ENCODE measurements around the gene MANF. TPM values are rescaled to one million over a fixed set of nuclear protein-coding genes. Genes with fewer than 3 reads are reported as not detected.

MANF gene
- total RNA-seq, 2 donors from 2014 or later, result 42.6 to 48.5 TPM

- H3K27me3 ChIP-seq (replicated peaks; ENCODE audit: insufficient read depth), result no peaks in the 10 kb centered on the region
- TF ChIP-seq CTCF (IDR thresholded peaks at IDR 0.05), result no peak
- H3K4me3 ChIP-seq, result no peak overlapping the region
- no peak for DNase-seq (ENCODE audit: low spot score)
- no peak for ATAC-seq (ENCODE audit: insufficient number of reproducible peaks, low FRiP score, low read depth)
- no peak overlapping the region for H3K27ac ChIP-seq
- no peaks in the 10 kb centered on the region for H3K36me3 ChIP-seq
- peaks cover 11 to 25% of the 10 kb centered on the region in 2 donors for H3K4me1 ChIP-seq (ENCODE audit: control insufficient read depth in 1 of 2, low read depth in 2 of 2)
- H3K9me3 ChIP-seq, result no peaks in the 10 kb centered on the region
These were observed 2.9 kb upstream of the MANF start for GRCh38 chr3:51382076-51382745.

- no peak for DNase-seq (ENCODE audit: low spot score)
- no peak for ATAC-seq (ENCODE audit: insufficient number of reproducible peaks, low FRiP score, low read depth)
- peaks cover 4% of the 10 kb centered on the region for H3K36me3 ChIP-seq
These were observed 2.0 kb upstream of the MANF start for GRCh38 chr3:51382947-51383578.

DNA sequence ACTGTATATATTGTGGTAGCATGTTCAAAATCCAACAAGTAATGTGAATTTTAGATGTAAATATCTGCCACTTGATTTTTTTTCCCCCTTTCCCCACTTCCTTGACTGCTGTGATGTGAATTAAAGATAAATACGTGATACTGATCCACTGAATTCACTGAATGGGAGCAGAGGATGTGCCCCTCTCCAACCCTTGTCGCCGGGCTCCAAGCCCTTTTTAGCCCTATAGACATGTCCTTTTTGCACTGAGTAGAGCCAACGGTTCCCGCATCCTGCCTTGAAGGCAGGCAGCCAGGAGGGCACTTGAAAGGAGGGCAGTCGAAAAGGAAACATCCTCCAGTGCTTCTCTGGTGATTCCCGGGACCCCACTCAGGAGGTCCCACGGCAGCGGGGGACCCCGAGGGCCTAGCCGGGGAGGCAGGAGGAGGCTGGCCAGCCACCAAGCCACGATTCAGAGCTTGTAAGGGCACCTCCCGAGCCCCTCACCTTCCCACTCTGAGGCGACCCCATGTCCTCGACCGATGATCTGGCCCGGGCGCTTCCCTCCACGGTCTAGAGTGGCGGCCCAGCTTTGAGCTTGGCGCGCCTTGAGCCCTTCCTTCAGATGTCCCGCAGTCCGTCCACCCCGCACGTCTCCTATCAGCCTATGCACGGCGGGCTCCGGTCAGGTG lies 901 bp upstream of the MANF start:
- Histone ChIP-seq H3K27ac (peak overlapping the region; percentile 85 to 91), H3K9me3 (no peaks in the 10 kb centered on the region), H3K4me1 (ENCODE audit: control insufficient read depth in 1 of 2, low read depth in 2 of 2) (peaks cover 17 to 38% of the 10 kb centered on the region in 2 donors), H3K27me3 (replicated peaks; ENCODE audit: insufficient read depth) (no peaks in the 10 kb centered on the region), H3K36me3 (peaks cover 4% of the 10 kb centered on the region), H3K4me3 (peak overlapping the region; percentile 84)
- no peak for DNase-seq (ENCODE audit: low spot score)
- ATAC-seq (ENCODE audit: insufficient number of reproducible peaks, low FRiP score, low read depth), result peak; percentile 8
- no peak for TF ChIP-seq CTCF (IDR thresholded peaks at IDR 0.05)

More at GRCh38 chr3:51382947-51383578, 2.0 kb upstream of the MANF start:
- H3K27me3 ChIP-seq (replicated peaks; ENCODE audit: insufficient read depth), result no peaks in the 10 kb centered on the region
- H3K9me3 ChIP-seq, result no peaks in the 10 kb centered on the region
- TF ChIP-seq CTCF (IDR thresholded peaks at IDR 0.05), result no peak
- H3K4me1 ChIP-seq (ENCODE audit: control insufficient read depth in 1 of 2, low read depth in 2 of 2), result peaks cover 17 to 34% of the 10 kb centered on the region in 2 donors
- no peak overlapping the region for H3K27ac ChIP-seq
- no peak overlapping the region for H3K4me3 ChIP-seq

- ATAC-seq (ENCODE audit: insufficient number of reproducible peaks, low FRiP score, low read depth), result no peak
- Histone ChIP-seq H3K9me3 (no peaks in the 10 kb centered on the region), H3K36me3 (peaks cover 4% of the 10 kb centered on the region), H3K4me3 (peak overlapping the region; percentile 84), H3K27me3 (replicated peaks; ENCODE audit: insufficient read depth) (no peaks in the 10 kb centered on the region), H3K4me1 (ENCODE audit: control insufficient read depth in 1 of 2, low read depth in 2 of 2) (peaks cover 20 to 47% of the 10 kb centered on the region in 2 donors), H3K27ac (peak overlapping the region; percentile 82 to 91)
- DNase-seq (ENCODE audit: low spot score), result no peak
- TF ChIP-seq CTCF (IDR thresholded peaks at IDR 0.05), result no peak
These were observed 565 bp downstream of the MANF start for GRCh38 chr3:51385621-51386091.
